Fibroblast of lung (primary cell): Measurements from ENCODE around the gene OLA1. TPM values are rescaled to one million over a fixed set of nuclear protein-coding genes. Genes with fewer than 3 reads are reported as not detected.

Source experiments
- DNase-seq, 2 donors: peaks; one replicate each; pipeline versions ENCODE4 v3.0.0 to v3.0.0-alpha.2; 2010; ENCODE audit warnings: low read depth in 2 of 2
- H2AFZ ChIP-seq: 2 replicates; pipeline ENCODE4 v1.5.1; 2012; ENCODE audit warnings: low read length, control low read depth, inconsistent platforms
- H3K27ac ChIP-seq: 2 replicates; pipeline ENCODE4 v1.5.1; 2011; ENCODE audit warnings: low read length, control low read depth; ENCODE audit not compliant: insufficient read depth
- H3K27me3 ChIP-seq: 2 replicates; pipeline ENCODE4 v1.5.1; 2011; ENCODE audit warnings: mild to moderate bottlenecking, low read length; ENCODE audit not compliant: control insufficient read depth, insufficient read depth
- H3K36me3 ChIP-seq: 2 replicates; pipeline ENCODE4 v1.5.1; 2011; ENCODE audit warnings: low read length; ENCODE audit not compliant: control insufficient read depth, insufficient read depth
- H3K4me1 ChIP-seq: 2 replicates; pipeline ENCODE4 v1.5.1; 2011; ENCODE audit warnings: low read length; ENCODE audit not compliant: control insufficient read depth, insufficient read depth; ENCODE audit errors: extremely low read depth
- H3K4me2 ChIP-seq: 2 replicates; pipeline ENCODE4 v1.5.1; 2011; ENCODE audit warnings: low read length, control low read depth; ENCODE audit not compliant: insufficient read depth; ENCODE audit errors: extremely low read depth
- H3K4me3 ChIP-seq, 4 experiments: fragments of 200-600 bp in 1 of 4; sonication (generic) in 1 of 4; replicated peaks in 1 of 4; 2 replicates each; pipeline ENCODE4 v1.5.1; 2011 to 2016; ENCODE audit warnings: low read length in 4 of 4, low read depth in 3 of 4, mild to moderate bottlenecking in 3 of 4, control low read depth in 2 of 4, inconsistent platforms in 1 of 4, mixed read lengths in 1 of 4; ENCODE audit not compliant: insufficient read depth in 1 of 4; ENCODE audit errors: control extremely low read depth in 1 of 4
- H3K79me2 ChIP-seq: 2 replicates; pipeline ENCODE4 v1.5.1; 2012; ENCODE audit warnings: mild to moderate bottlenecking, low read length, inconsistent platforms; ENCODE audit not compliant: control insufficient read depth, insufficient read depth
- H3K9ac ChIP-seq: 2 replicates; pipeline ENCODE4 v1.5.1; 2011; ENCODE audit warnings: mild to moderate bottlenecking, low read length, control low read depth; ENCODE audit not compliant: insufficient read depth
- H3K9me3 ChIP-seq: 2 replicates; pipeline ENCODE4 v1.5.1; 2012; ENCODE audit warnings: low read depth, low read length; ENCODE audit not compliant: control insufficient read depth, insufficient read depth
- H4K20me1 ChIP-seq: 2 replicates; pipeline ENCODE4 v1.5.1; 2011; ENCODE audit warnings: low read length; ENCODE audit not compliant: control insufficient read depth, insufficient read depth; ENCODE audit errors: extremely low read depth
- CTCF ChIP-seq, 2 donors: IDR thresholded peaks in 1 of 2; conservative IDR thresholded peaks in 1 of 2; 1 replicate in 1 of 2; 2 replicates in 1 of 2; pipeline ENCODE4 v1.5.1; 2011 to 2012; ENCODE audit warnings: low read length in 2 of 2, control low read depth in 1 of 2, inconsistent platforms in 1 of 2, low read depth in 1 of 2, mild to moderate bottlenecking in 1 of 2
- EZH2 ChIP-seq: IDR thresholded peaks from 2 replicates; pipeline ENCODE4 v1.5.1; 2012; ENCODE audit warnings: low read length, control low read depth, mild to moderate bottlenecking; ENCODE audit errors: missing control alignments
- polyA plus RNA-seq, 2 donors: library from polyadenylated mRNA; depleted of rRNA in 1 of 2; stranded (reverse) in 1 of 2; unstranded in 1 of 2; fragments of >200 nt; gene quantifications; 2 replicates each; pipeline ENCODE4 v1.2.1, GENCODE V29; 2011 to 2012; ENCODE audit warnings: missing spikeins in 1 of 2
- total RNA-seq: library from RNA; depleted of rRNA; stranded (reverse); fragments of >200 nt; gene quantifications from 2 replicates; pipeline ENCODE4 v1.2.1, GENCODE V29; 2014

The OLA1 gene
- total and polyA plus RNA-seq, 2 donors (not counting 1 experiment from before 2014, with no cell fraction given), result 74.3 to 91.4 TPM

GRCh38 chr2:174047746-174048145, 200.6 kb downstream of the OLA1 start:
- H3K36me3 ChIP-seq, result no peaks in the 10 kb centered on the region
- H3K4me1 ChIP-seq, result peaks cover 15% of the 10 kb centered on the region
- no peak overlapping the region for H2AFZ ChIP-seq
- no peak for DNase-seq
- H3K79me2 ChIP-seq, result no peaks in the 10 kb centered on the region
- H4K20me1 ChIP-seq, result no peaks in the 10 kb centered on the region
- no peaks in the 10 kb centered on the region for H3K9me3 ChIP-seq
- no peak for TF ChIP-seq CTCF (conservative IDR thresholded peaks at IDR 0.05 in 1 of 2, IDR thresholded peaks at IDR 0.05 in 1 of 2; ENCODE audit: low read depth in 1 of 2, low read length in 2 of 2)
- TF ChIP-seq EZH2, result no peak
- no peak overlapping the region for H3K9ac ChIP-seq
- no peak overlapping the region for H3K4me3 ChIP-seq
- H3K27me3 ChIP-seq, result no peaks in the 10 kb centered on the region
- H3K4me2 ChIP-seq, result no peak overlapping the region
- H3K27ac ChIP-seq, result no peak overlapping the region

- Histone ChIP-seq H2AFZ (no peak overlapping the region), H3K9ac (no peak overlapping the region), H3K27me3 (no peaks in the 10 kb centered on the region), H3K4me3 (no peak overlapping the region), H3K4me2 (no peak overlapping the region), H3K4me1 (peaks cover 1% of the 10 kb centered on the region), H3K79me2 (no peaks in the 10 kb centered on the region), H3K9me3 (no peaks in the 10 kb centered on the region), H3K36me3 (no peaks in the 10 kb centered on the region), H3K27ac (no peak overlapping the region), H4K20me1 (no peaks in the 10 kb centered on the region)
- no peak for DNase-seq
- TF ChIP-seq CTCF (conservative IDR thresholded peaks at IDR 0.05 in 1 of 2, IDR thresholded peaks at IDR 0.05 in 1 of 2; ENCODE audit: low read depth in 1 of 2, low read length in 2 of 2), result no peak
- TF ChIP-seq EZH2, result no peak
These were observed 202.2 kb downstream of the OLA1 start for GRCh38 chr2:174046172-174046571.

- DNase-seq, result no peak
- no peaks in the 10 kb centered on the region for H4K20me1 ChIP-seq
- no peak overlapping the region for H2AFZ ChIP-seq
- H3K36me3 ChIP-seq, result no peaks in the 10 kb centered on the region
- no peaks in the 10 kb centered on the region for H3K79me2 ChIP-seq
- H3K9ac ChIP-seq, result no peak overlapping the region
- H3K4me3 ChIP-seq, result no peak overlapping the region
- no peak overlapping the region for H3K4me2 ChIP-seq
- TF ChIP-seq EZH2 (no peak), CTCF (conservative IDR thresholded peaks at IDR 0.05 in 1 of 2, IDR thresholded peaks at IDR 0.05 in 1 of 2; ENCODE audit: low read depth in 1 of 2, low read length in 2 of 2) (no peak)
- H3K27ac ChIP-seq, result no peak overlapping the region
- peaks cover 2% of the 10 kb centered on the region for H3K4me1 ChIP-seq
- no peaks in the 10 kb centered on the region for H3K9me3 ChIP-seq
- H3K27me3 ChIP-seq, result no peaks in the 10 kb centered on the region
These were observed 203.8 kb downstream of the OLA1 start for GRCh38 chr2:174044556-174044955.
